Upper lobe of right lung (tissue), 1 donor: ENCODE data around the gene OR10P1. TPM values are rescaled to one million over a fixed set of nuclear protein-coding genes. Genes with fewer than 3 reads are reported as not detected.
A peak's percentile ranks its signal among the peaks of the same experiment; 100 is the strongest.

Experiments
- ATAC-seq: fragments of 200-7000 bp; cut with Tn5 transposase; one replicate; pipeline ENCODE4 v1.9.1; 2020; ENCODE audit warnings: mild to moderate bottlenecking, moderate library complexity
- DNase-seq: peaks from one replicate; pipeline ENCODE4 v3.0.0-alpha.2; 2020
- H3K27ac ChIP-seq: fragments of 200-600 bp; one replicate; pipeline ENCODE4 v1.8.0; 2022
- H3K27me3 ChIP-seq: fragments of 200-600 bp; one replicate; pipeline ENCODE4 v1.8.0; 2022; ENCODE audit warnings: mild to moderate bottlenecking
- H3K36me3 ChIP-seq: fragments of 200-600 bp; one replicate; pipeline ENCODE4 v1.8.0; 2022
- H3K4me1 ChIP-seq: fragments of 200-600 bp; one replicate; pipeline ENCODE4 v1.8.0; 2022
- H3K4me3 ChIP-seq: fragments of 200-600 bp; one replicate; pipeline ENCODE4 v1.8.0; 2022; ENCODE audit warnings: mild to moderate bottlenecking
- H3K9me3 ChIP-seq: fragments of 200-600 bp; one replicate; pipeline ENCODE4 v1.8.0; 2022
- CTCF ChIP-seq: fragments of 200-600 bp; IDR thresholded peaks from one replicate; pipeline ENCODE4 v1.8.0; 2022; ENCODE audit warnings: antibody characterized with exemption
- intact Hi-C: fragments of 100-400 bp; cut with DNase I; formaldehyde crosslinking; loops from one replicate; pipeline ENCODE4 v1.11.0; 2022
- total RNA-seq: library from RNA; stranded (reverse); fragmentation: NEBNext Ultra II Directional; extraction: Animal tissue kit (Norgen Biotek cat#: 25700); gene quantifications from one replicate; pipeline ENCODE4 v1.2.1, GENCODE V29; 2021
- donor health status: DM: no; HTN: yes; CAD: no; lungs with severe emphysema.

The OR10P1 gene
- total RNA-seq, 1 donor from 2014 or later, result not detected

GRCh38 chr12:55681142-55682077 is 44.7 kb downstream of the OR10P1 start:
- TF ChIP-seq CTCF, result peak; percentile 32
- DNase-seq, result peak; percentile 84
- Histone ChIP-seq H3K27me3 (no peaks in the 10 kb centered on the region), H3K4me1 (peaks cover 8% of the 10 kb centered on the region), H3K36me3 (no peaks in the 10 kb centered on the region), H3K4me3 (peak overlapping the region; percentile 31), H3K9me3 (no peaks in the 10 kb centered on the region), H3K27ac (no peak overlapping the region)
- ATAC-seq, result peak; percentile 87
- intact Hi-C loops, result no loop called here

- Histone ChIP-seq H3K27ac (no peak overlapping the region), H3K36me3 (no peaks in the 10 kb centered on the region), H3K27me3 (no peaks in the 10 kb centered on the region), H3K9me3 (no peaks in the 10 kb centered on the region), H3K4me3 (peak overlapping the region; percentile 31), H3K4me1 (peaks cover 8% of the 10 kb centered on the region)
- ATAC-seq, result no peak
- DNase-seq, result no peak
- TF ChIP-seq CTCF, result no peak
- intact Hi-C loops, result no loop called here
These were observed 45.5 kb downstream of the OR10P1 start for GRCh38 chr12:55682087-55682796.

GRCh38 chr12:55683676-55684075 is 47.0 kb downstream of the OR10P1 start:
- intact Hi-C loops, result no loop called here
- no peaks in the 10 kb centered on the region for H3K9me3 ChIP-seq
- H3K27me3 ChIP-seq, result no peaks in the 10 kb centered on the region
- no peaks in the 10 kb centered on the region for H3K36me3 ChIP-seq
- no peak for TF ChIP-seq CTCF
- peaks cover 8% of the 10 kb centered on the region for H3K4me1 ChIP-seq
- peak; percentile 16 for DNase-seq
- ATAC-seq, result no peak
- no peak overlapping the region for H3K27ac ChIP-seq
- H3K4me3 ChIP-seq, result no peak overlapping the region

GRCh38 chr12:55684761-55685370 is 48.2 kb downstream of the OR10P1 start:
- intact Hi-C loops, result no loop called here
- DNase-seq (peak; percentile 37), ATAC-seq (no peak)
- Histone ChIP-seq H3K36me3 (no peaks in the 10 kb centered on the region), H3K4me1 (peaks cover 8% of the 10 kb centered on the region), H3K9me3 (no peaks in the 10 kb centered on the region), H3K27me3 (no peaks in the 10 kb centered on the region), H3K4me3 (no peak overlapping the region), H3K27ac (no peak overlapping the region)
- TF ChIP-seq CTCF, result no peak

GRCh38 chr12:55685671-55686070 is 49.0 kb downstream of the OR10P1 start:
- Histone ChIP-seq H3K9me3 (no peaks in the 10 kb centered on the region), H3K4me3 (no peak overlapping the region), H3K27me3 (no peaks in the 10 kb centered on the region), H3K27ac (no peak overlapping the region), H3K4me1 (peaks cover 8% of the 10 kb centered on the region), H3K36me3 (no peaks in the 10 kb centered on the region)
- TF ChIP-seq CTCF, result no peak
- intact Hi-C loops, result no loop called here
- DNase-seq (peak; percentile 42), ATAC-seq (no peak)
